ENCODE measurements around the gene MCF2L2.

The MCF2L2 gene

GRCh38 chr3:183153210-183153950 is 275.0 kb downstream of the MCF2L2 start:
- no peaks in the 10 kb centered on the region for H3K36me3 ChIP-seq
- H3K4me3 ChIP-seq (ENCODE audit: low read depth in 1 of 2, low read length in 1 of 2), result no peak overlapping the region
- no peak for TF ChIP-seq CTCF (IDR thresholded peaks at IDR 0.05)
- no peaks in the 10 kb centered on the region for H3K27me3 ChIP-seq
- no peaks in the 10 kb centered on the region for H3K9me3 ChIP-seq
- no peak overlapping the region for H3K27ac ChIP-seq
- peaks cover 0 to 4% of the 10 kb centered on the region in 2 experiments for H3K4me1 ChIP-seq (ENCODE audit: control insufficient read depth in 1 of 2, insufficient read depth in 1 of 2, low read depth in 1 of 2, low read length in 1 of 2)

GRCh38 chr3:183151821-183152351 is 276.5 kb downstream of the MCF2L2 start:
- H3K4me3 ChIP-seq (ENCODE audit: low read depth in 1 of 2, low read length in 1 of 2), result no peak overlapping the region
- H3K27ac ChIP-seq, result no peak overlapping the region
- TF ChIP-seq CTCF (IDR thresholded peaks at IDR 0.05), result no peak
- H3K27me3 ChIP-seq, result no peaks in the 10 kb centered on the region
- H3K4me1 ChIP-seq (ENCODE audit: control insufficient read depth in 1 of 2, insufficient read depth in 1 of 2, low read depth in 1 of 2, low read length in 1 of 2), result peaks cover 0 to 4% of the 10 kb centered on the region in 2 experiments
- no peaks in the 10 kb centered on the region for H3K9me3 ChIP-seq
- H3K36me3 ChIP-seq, result no peaks in the 10 kb centered on the region

GRCh38 chr3:183151086-183151485 is 277.3 kb downstream of the MCF2L2 start:
- no peaks in the 10 kb centered on the region for H3K36me3 ChIP-seq
- no peaks in the 10 kb centered on the region for H3K9me3 ChIP-seq
- H3K27me3 ChIP-seq, result no peaks in the 10 kb centered on the region
- H3K4me3 ChIP-seq (ENCODE audit: low read depth in 1 of 2, low read length in 1 of 2), result no peak overlapping the region
- peaks cover 0 to 4% of the 10 kb centered on the region in 2 experiments for H3K4me1 ChIP-seq (ENCODE audit: control insufficient read depth in 1 of 2, insufficient read depth in 1 of 2, low read depth in 1 of 2, low read length in 1 of 2)
- no peak overlapping the region for H3K27ac ChIP-seq
- no peak for TF ChIP-seq CTCF (IDR thresholded peaks at IDR 0.05)

GRCh38 chr3:183149915-183150750 is 278.3 kb downstream of the MCF2L2 start:
- TF ChIP-seq CTCF (IDR thresholded peaks at IDR 0.05), result no peak
- Histone ChIP-seq H3K27me3 (no peaks in the 10 kb centered on the region), H3K4me1 (ENCODE audit: control insufficient read depth in 1 of 2, insufficient read depth in 1 of 2, low read depth in 1 of 2, low read length in 1 of 2) (peaks cover 0 to 4% of the 10 kb centered on the region in 2 experiments), H3K4me3 (ENCODE audit: low read depth in 1 of 2, low read length in 1 of 2) (no peak overlapping the region), H3K36me3 (no peaks in the 10 kb centered on the region), H3K9me3 (no peaks in the 10 kb centered on the region), H3K27ac (no peak overlapping the region)

- TF ChIP-seq CTCF (IDR thresholded peaks at IDR 0.05), result no peak
- Histone ChIP-seq H3K9me3 (no peaks in the 10 kb centered on the region), H3K4me3 (ENCODE audit: low read depth in 1 of 2, low read length in 1 of 2) (no peak overlapping the region), H3K4me1 (ENCODE audit: control insufficient read depth in 1 of 2, insufficient read depth in 1 of 2, low read depth in 1 of 2, low read length in 1 of 2) (peaks cover 0 to 4% of the 10 kb centered on the region in 2 experiments), H3K27ac (no peak overlapping the region), H3K36me3 (no peaks in the 10 kb centered on the region), H3K27me3 (no peaks in the 10 kb centered on the region)
These were observed 280.4 kb downstream of the MCF2L2 start for GRCh38 chr3:183148056-183148455.
